CD4-positive, alpha-beta T cell treated with Interleukin-6 at 100 ng/mL for 8 hours (primary cell): ENCODE data around the gene KCNH6.

ENCODE experiments used
- DNase-seq: peaks from one replicate; pipeline ENCODE4 v3.0.0-alpha.2; 2020; ENCODE audit warnings: mixed read lengths, low spot score

KCNH6 gene

DNA sequence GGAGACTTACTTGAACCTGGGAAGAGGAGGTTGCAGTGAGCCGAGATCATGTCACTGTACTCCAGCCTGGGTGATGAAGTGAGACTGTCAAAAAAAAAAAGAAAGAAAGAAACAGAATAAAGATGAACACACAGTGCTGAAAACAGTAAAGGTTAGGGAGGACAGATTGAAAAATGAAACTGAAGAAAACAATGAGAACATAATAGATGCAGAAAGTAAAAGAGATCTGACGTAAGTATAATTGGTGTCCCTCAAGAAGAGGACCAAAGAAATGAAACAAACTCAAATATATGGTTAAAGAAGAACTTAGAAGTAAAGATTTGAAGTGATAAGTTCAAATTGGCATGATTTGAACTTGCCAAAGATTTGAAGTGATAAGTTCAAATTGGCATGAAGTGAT lies 34.3 kb downstream of the KCNH6 start:
- DNase-seq: no peak

DNA sequence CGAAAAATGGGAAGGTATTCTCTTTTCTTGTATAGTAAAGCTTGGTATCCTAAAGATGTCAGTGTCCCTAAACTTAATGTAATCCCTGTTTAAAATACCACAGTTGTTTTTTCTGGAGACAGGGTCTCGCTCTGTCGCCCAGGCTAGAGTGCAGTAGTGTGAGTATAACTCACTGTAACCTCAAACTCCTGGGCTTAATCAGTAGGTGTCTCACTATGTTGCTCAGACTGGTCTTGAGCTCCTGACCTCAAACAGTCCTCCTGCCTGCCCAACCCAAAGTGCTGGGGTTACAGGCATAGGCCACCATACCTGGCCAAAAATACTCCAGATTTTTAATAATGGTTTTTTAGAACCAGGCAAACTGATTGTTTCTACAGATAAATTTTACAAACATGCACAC lies 35.3 kb downstream of the KCNH6 start:
- DNase-seq: no peak

DNA sequence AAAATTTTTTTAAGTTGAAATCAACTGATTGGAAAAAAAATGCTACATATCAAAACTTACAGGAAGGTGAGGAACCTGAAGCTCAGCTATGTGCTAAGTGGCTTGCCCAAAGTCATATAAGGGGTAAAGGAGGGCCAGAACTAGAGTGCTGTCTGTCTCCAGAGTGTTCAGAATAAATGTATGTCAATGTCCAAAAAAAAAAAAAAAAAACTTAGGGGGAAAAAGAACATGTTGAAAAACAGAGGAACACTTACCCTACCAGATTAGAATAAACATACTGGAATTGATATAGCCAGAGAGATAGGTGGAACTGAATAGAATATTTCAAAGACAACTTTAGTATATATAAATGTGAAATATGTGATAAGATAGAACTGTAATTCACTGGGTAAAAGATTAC lies 38.7 kb downstream of the KCNH6 start:
- no peak for DNase-seq

DNA sequence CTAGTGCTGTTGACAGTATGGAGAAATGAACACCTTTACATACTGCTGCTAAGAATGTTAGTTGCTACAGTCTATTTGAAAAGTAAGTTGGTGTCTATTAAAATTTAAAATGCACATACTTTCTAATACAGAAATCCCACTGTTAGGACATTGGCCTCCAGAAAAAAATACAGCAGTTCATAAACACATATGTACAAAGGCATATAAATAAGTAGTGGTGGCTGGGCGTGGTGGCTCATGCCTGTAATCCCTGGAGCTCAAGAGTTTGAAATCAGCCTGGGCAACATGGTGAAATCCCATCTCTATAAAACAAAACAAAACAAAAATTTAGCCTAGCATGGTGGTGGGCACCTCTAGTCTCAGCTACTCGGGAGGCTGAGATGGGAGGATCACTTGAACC lies 40.2 kb downstream of the KCNH6 start:
- no peak for DNase-seq

DNA sequence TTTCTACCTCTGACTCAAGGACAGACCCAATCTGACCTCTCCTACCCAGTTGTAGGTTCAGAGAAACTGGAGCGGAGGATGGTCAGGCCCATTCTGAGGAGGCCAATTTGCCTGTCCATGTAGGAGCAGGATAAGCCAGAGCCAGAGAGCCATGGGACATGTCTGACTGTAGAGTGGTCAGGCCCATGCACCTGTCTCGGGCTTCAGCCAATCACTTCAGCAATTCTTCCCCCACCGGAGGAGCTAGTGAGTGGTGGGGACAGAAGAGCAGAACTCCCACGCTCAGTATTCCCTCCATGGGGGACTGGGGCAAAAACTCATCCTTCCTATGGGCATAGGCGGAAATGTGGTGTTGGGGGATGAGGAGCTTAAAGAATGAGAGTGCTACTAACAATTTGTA lies 41.4 kb downstream of the KCNH6 start:
- no peak for DNase-seq

DNA sequence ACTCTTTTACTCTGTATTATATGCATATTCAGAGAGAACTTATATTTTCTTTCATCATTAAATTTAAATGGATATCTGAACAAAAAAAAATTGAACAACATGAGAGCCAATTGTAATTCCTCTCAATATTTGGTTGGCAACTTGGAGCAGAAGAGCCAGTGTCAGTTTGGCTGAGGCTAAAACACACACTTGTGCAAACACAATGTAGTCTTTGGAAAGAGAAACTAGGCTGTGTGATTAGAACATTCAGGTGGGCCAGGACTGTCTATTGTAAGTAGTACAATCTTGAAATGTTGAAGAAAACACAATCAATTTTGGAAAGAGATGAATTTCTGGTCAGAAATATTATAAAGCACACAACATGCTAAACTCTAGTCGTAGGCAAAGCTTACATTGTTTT lies 44.1 kb downstream of the KCNH6 start:
- no peak for DNase-seq

DNA sequence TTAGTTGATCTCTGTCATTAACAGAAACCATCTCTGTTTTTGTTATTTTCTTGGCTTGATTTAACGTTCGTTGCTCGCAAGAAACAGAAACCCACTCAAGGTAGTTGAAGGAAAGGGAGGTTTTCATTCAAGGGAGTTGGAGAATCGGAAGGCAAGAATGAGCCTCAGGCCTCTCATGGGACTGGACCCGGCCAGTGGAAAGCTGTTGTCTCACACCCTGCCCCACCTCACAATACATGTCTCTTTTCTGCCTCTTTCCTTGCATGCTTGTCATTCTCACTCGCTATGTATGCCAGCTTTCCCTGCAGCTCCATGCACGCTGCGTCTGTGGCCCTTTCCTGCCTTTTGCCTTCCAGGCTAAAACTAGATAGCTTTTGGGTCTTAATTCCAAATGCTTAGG lies 45.4 kb downstream of the KCNH6 start:
- no peak for DNase-seq

DNA sequence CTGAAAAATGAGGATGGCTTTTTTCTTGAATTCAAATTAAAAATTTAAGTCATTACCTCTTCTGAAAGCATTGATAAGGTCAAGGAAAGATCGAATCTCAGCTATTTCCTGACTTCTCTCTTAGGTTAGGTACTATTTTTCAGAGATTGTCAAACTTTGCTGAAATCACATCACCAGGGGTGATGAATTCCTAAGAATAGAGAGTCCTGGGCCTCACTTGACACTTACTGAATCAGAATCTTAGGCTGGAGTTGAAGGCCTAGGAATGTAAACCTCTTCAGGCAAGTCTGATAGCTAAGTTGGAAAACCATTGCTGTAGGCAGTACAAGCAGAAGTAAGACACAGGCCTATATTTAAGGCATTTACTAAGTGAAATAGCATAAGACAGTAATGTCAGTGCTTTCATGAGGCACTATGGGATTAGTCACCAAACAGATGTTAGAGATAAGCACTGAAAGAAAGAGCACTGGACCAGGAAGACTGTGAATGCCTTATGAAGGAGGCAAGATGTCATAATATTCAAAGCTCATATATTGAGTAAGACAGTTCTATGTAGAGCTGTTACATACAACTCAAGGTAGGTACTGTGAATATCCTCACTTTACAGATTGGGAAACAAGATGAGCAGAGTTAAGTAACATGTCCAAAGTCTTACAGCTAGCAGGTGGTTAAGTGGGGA lies 48.6 kb downstream of the KCNH6 start:
- DNase-seq: no peak

DNA sequence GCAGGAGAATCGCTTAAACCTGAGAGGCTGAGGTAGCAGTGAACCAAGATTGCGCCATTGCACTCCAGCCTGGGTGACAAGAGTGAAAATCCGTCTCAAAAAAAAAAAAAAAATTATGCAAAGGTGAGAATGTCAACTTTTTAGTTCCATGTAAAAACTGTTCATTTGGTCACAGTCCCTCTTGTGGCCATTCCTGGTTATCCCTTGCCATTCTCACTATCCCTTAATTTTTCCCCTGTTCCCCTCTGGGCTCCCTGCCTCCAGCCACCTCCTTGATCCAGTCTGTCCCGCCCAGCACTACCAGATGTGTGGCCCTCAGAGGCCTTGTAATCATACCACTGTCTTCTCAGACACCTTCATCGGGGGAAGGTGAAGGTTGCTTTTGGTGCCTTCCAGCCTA lies 50.5 kb downstream of the KCNH6 start:
- no peak for DNase-seq

DNA sequence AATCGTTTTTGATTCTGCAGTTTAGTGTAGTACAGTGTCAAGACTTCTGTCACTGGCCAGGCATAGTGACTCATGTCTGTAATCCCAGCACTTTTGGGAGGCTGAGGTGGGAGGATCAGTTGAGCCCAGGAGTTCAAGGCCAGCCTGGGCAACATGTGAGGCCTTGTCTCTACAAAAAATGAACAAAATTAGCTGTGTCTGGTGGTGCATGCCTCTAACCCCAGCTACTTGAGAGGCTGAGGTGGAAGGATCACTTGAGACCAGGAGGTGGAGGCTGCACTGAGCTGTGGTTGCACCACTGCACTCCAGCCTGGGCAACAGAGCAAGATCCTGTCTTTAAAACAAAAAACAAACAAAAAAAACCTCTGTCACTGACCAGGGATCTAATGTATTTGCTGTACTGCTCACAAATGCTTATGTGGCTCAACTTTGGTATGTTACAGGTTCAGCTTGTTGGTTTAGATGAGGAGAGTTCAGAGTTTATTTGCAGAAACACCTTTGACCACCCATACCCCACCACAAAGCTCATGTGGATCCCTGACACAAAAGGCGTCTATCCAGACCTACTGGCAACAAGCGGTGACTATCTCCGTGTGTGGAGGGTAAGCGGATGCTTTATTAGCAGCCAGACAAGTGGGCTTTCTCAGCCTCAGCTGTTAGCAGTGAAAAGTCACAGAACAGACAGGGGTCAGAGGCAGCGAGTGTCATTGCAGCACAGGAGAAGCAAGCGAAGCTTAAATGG lies 55.0 kb downstream of the KCNH6 start:
- DNase-seq: no peak

DNA sequence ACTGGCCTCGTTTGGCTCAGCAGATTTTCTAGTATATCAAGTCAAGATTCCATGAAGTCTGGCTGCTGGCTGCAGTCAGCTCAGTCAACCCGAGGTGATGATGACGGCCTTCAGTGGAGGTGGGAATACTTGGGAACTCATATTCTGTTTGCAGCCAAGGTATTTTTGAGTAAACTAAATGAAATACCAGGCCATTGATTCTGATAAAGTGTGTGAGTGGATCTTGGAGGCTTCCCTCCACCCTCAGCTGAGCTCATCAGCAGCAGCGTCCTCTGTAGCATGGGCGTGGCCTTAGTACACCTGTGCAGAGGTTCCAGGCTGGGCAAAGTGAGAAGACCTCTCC lies 55.6 kb downstream of the KCNH6 start:
- no peak for DNase-seq

DNA sequence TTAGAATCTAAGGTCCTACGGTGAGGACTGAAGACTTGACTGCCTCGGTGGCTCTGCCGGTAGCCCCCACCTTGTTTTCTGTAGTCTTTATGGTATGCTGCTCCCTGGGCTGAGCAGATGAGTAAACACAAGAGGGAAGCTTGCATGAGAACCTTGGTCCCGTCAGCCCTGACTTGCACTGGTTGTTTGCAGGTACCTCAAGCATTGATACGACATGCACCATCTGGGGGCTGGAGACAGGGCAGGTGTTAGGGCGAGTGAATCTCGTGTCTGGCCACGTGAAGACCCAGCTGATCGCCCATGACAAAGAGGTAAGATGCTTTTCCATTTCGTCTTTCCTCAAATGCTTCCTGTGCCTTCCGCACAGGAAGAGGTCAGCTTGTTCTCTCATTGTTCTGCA lies 56.5 kb downstream of the KCNH6 start:
- DNase-seq: no peak

DNA sequence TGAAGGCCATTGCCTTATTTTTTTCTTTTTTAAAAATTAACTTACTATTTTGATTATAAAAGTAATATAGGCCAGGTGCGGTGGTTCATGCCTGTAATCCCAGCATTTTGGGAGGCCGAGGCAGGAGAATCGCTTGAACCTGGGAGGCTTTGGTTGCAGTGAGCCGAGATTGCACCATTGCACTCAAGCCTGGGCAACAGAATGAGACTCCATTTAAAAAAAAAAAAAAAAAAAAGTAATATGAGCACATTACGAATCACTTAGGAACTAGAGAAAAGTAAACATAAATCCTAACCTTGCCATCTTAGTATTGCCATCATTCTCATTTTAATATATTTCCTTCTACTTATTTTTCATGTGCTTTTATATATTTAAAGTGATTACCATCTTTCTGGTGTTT lies 64.6 kb downstream of the KCNH6 start:
- no peak for DNase-seq

DNA sequence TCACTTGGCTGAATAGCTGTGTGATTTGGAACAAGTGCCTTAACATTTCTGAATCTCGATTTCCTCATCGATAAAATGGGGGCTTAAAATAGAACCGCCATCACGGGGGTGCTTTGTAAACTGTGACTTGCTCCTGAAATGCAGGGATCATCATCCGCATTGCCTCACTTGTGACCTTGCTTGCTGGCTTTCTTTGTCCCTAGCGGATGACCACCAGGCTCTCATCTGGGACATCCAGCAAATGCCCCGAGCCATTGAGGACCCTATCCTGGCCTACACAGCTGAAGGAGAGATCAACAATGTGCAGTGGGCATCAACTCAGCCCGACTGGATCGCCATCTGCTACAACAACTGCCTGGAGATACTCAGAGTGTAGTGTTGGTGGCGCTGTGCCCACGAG lies 65.6 kb downstream of the KCNH6 start:
- no peak for DNase-seq

DNA sequence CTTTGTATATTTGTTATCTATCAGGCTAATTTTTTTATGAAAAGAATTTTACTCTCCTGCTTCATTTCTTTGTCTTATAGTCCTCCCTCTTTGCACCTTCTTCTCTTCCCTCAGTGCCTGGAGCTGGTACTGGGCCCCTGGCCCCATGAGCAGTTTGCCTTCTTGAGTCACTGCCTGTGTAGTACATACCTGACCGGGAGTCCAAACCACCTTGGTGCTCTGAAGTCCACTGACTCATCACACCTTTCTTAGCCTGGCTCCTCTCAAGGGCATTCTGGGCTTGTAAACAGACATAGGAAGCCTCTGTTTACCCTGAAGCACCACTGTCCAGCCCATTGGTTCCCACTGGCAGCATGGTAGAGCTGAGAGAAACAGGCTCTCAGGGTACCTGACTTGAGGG lies 66.5 kb downstream of the KCNH6 start:
- DNase-seq: no peak

DNA sequence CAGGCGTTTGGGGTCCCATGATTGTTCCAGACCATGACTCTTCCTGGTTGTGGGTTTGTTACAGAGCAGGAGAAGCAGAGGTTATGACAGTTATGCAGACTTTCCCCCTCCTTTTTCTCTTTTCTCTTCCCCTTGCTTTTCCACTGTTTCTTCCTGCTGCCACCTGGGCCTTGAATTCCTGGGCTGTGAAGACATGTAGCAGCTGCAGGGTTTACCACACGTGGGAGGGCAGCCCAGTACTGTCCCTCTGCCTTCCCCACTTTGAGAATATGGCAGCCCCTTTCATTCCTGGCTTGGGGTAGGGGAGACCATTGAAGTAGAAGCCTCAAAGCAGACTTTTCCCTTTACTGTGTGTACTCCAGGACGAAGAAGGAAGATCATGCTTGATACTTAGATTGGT lies 69.6 kb downstream of the KCNH6 start:
- DNase-seq: no peak

DNA sequence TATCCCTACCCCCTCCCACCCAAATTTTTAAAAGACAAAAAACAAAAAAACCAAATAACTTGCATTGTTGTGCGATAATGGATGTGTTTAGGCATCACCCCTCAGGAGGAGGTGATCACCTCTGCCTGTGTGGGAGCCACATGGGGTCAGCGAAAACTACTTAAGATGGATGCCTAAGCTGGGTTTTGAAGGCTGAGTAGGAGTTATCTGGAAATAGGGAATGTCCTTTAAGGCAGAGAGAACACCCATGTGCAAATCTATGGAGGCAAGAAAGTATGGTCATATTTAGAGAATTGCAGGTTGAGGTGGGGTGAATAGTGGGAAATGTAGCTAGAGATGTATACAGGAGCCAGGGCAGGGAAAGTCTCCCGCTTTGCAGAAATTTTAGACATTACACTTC lies 72.0 kb downstream of the KCNH6 start:
- no peak for DNase-seq
